ENCODE data around the gene METTL21C.

METTL21C gene

DNA sequence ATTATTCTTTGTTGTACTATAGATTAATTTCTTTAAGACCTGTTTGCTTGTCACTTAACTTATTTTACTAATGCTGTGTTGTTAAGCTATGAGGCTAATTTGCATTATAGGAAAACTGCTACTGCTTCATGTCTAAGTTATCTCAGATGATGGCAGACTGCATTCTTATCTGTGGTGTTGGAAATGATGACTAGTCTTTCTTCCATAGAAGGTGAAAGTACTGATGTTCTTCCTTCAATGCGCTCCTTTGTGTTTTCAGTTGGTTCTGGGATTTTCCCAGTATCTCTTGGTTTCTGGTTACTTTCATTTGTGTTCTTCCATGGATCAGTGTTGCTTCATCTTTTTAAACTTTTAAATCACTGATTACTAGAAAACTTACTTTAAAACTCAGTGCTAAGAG, 51.2 kb downstream of the METTL21C start:
- H3K36me3 ChIP-seq (ENCODE audit: control insufficient read depth in 1 of 2, insufficient read depth in 2 of 2, low read length in 2 of 2) = peaks cover 9 to 27% of the 10 kb centered on the region in 2 experiments
- no peaks in the 10 kb centered on the region for H3K79me2 ChIP-seq (ENCODE audit: control insufficient read depth, insufficient read depth, low read length, poor library complexity)
- no peak overlapping the region for H3K23ac ChIP-seq (ENCODE audit: low read length)
- no peak overlapping the region for H2AK5ac ChIP-seq (ENCODE audit: low read length)
- DNase-seq = no peak
- no peak overlapping the region for H4K12ac ChIP-seq (ENCODE audit: low read depth, low read length)
- no peak overlapping the region for H4K8ac ChIP-seq (ENCODE audit: low read depth, low read length)
- no peak overlapping the region for H3K18ac ChIP-seq (ENCODE audit: low read length)
- H3K27ac ChIP-seq (ENCODE audit: low read depth, low read length) = no peak overlapping the region
- no peak overlapping the region for H2BK12ac ChIP-seq (ENCODE audit: low read length)
- H3K9me3 ChIP-seq (ENCODE audit: insufficient read depth, low read depth, low read length) = no peaks in the 10 kb centered on the region
- H3K79me1 ChIP-seq (ENCODE audit: low read length) = no peaks in the 10 kb centered on the region
- no peak overlapping the region for H2BK120ac ChIP-seq (ENCODE audit: insufficient read depth, low read length, poor library complexity)
- no peak overlapping the region for H3K4me3 ChIP-seq (ENCODE audit: low read depth, low read length)
- H3K9ac ChIP-seq (ENCODE audit: low read length) = no peak overlapping the region
- H3K4ac ChIP-seq (ENCODE audit: low read depth, low read length) = no peak overlapping the region
- no peak overlapping the region for H2AFZ ChIP-seq (ENCODE audit: insufficient read depth, low read length, poor library complexity)
- no peak overlapping the region for H3K4me2 ChIP-seq (ENCODE audit: low read length)
- H3K4me1 ChIP-seq (ENCODE audit: control insufficient read depth in 1 of 2, insufficient read depth in 2 of 2, low read length in 2 of 2) = no peaks in the 10 kb centered on the region
- no peak overlapping the region for H3K14ac ChIP-seq (ENCODE audit: low read length)
- no peaks in the 10 kb centered on the region for H3K27me3 ChIP-seq (ENCODE audit: insufficient read depth, low read length)
- no peak overlapping the region for H4K91ac ChIP-seq (ENCODE audit: low read depth, low read length)
- WGBS (ENCODE audit: extremely low coverage, insufficient coverage, insufficient read length) = no CpG with 5 or more reads among the region's 1 CpG
- no peak overlapping the region for H2BK5ac ChIP-seq (ENCODE audit: low read depth, low read length, poor library complexity)

DNA sequence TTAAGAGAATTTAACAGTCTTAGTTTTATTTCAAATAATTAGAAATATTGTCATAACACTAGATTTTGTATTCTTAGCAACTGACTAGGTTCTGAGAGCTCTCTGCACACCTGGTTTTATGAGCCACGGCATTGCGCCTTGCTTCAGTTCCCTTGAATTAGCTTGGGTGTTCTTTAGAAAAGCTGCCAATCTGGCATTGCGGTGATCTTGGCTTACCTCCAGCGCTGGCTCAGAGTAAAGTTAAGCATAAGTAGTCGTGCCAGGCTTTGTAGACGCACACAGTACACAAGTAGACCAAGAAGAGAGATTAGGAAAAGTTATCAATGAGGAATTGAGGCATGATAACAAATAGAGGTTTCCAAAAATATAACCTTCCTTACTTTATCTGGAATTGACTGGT, 52.4 kb downstream of the METTL21C start:
- no CpG with 5 or more reads among the region's 6 CpGs for WGBS (ENCODE audit: extremely low coverage, insufficient coverage, insufficient read length)
- no peak overlapping the region for H2BK12ac ChIP-seq (ENCODE audit: low read length)
- no peak overlapping the region for H2AK5ac ChIP-seq (ENCODE audit: low read length)
- H3K14ac ChIP-seq (ENCODE audit: low read length) = no peak overlapping the region
- no peak overlapping the region for H3K4me3 ChIP-seq (ENCODE audit: low read depth, low read length)
- H3K9ac ChIP-seq (ENCODE audit: low read length) = no peak overlapping the region
- H3K27ac ChIP-seq (ENCODE audit: low read depth, low read length) = no peak overlapping the region
- no peaks in the 10 kb centered on the region for H3K9me3 ChIP-seq (ENCODE audit: insufficient read depth, low read depth, low read length)
- H3K79me2 ChIP-seq (ENCODE audit: control insufficient read depth, insufficient read depth, low read length, poor library complexity) = no peaks in the 10 kb centered on the region
- H3K4me2 ChIP-seq (ENCODE audit: low read length) = no peak overlapping the region
- no peak for DNase-seq
- no peak overlapping the region for H3K18ac ChIP-seq (ENCODE audit: low read length)
- H3K79me1 ChIP-seq (ENCODE audit: low read length) = no peaks in the 10 kb centered on the region
- no peak overlapping the region for H2BK5ac ChIP-seq (ENCODE audit: low read depth, low read length, poor library complexity)
- no peak overlapping the region for H4K91ac ChIP-seq (ENCODE audit: low read depth, low read length)
- no peak overlapping the region for H3K23ac ChIP-seq (ENCODE audit: low read length)
- no peak overlapping the region for H4K12ac ChIP-seq (ENCODE audit: low read depth, low read length)
- no peak overlapping the region for H2BK120ac ChIP-seq (ENCODE audit: insufficient read depth, low read length, poor library complexity)
- no peaks in the 10 kb centered on the region for H3K4me1 ChIP-seq (ENCODE audit: control insufficient read depth in 1 of 2, insufficient read depth in 2 of 2, low read length in 2 of 2)
- H2AFZ ChIP-seq (ENCODE audit: insufficient read depth, low read length, poor library complexity) = no peak overlapping the region
- H3K27me3 ChIP-seq (ENCODE audit: insufficient read depth, low read length) = no peaks in the 10 kb centered on the region
- H3K4ac ChIP-seq (ENCODE audit: low read depth, low read length) = no peak overlapping the region
- peaks cover 8 to 28% of the 10 kb centered on the region in 2 experiments for H3K36me3 ChIP-seq (ENCODE audit: control insufficient read depth in 1 of 2, insufficient read depth in 2 of 2, low read length in 2 of 2)
- H4K8ac ChIP-seq (ENCODE audit: low read depth, low read length) = no peak overlapping the region

DNA sequence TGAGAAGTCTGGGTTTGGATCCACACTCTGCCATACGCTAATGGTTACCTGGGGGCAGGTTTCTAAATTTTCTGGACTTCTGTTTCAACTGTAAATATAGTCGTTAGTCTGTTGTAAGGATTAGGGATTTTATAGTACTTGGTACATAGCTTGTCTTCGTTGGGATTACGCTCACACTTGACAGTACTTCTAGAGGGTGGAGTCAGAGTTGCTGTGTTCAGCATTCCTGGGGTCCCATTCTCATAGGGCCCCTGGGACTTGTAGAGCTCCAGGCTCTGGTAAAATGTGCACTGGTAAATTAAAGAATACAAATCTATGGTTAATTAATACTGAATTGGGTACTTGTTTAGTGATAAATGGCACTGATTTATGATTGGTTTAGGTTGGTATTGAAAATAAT, 52.8 kb downstream of the METTL21C start:
- Histone ChIP-seq H3K4ac (ENCODE audit: low read depth, low read length) (no peak overlapping the region), H2AFZ (ENCODE audit: insufficient read depth, low read length, poor library complexity) (no peak overlapping the region), H3K9ac (ENCODE audit: low read length) (no peak overlapping the region), H3K4me1 (ENCODE audit: control insufficient read depth in 1 of 2, insufficient read depth in 2 of 2, low read length in 2 of 2) (no peaks in the 10 kb centered on the region), H3K18ac (ENCODE audit: low read length) (no peak overlapping the region), H3K79me2 (ENCODE audit: control insufficient read depth, insufficient read depth, low read length, poor library complexity) (no peaks in the 10 kb centered on the region), H3K23ac (ENCODE audit: low read length) (no peak overlapping the region), H4K8ac (ENCODE audit: low read depth, low read length) (no peak overlapping the region), H4K12ac (ENCODE audit: low read depth, low read length) (no peak overlapping the region), H3K27me3 (ENCODE audit: insufficient read depth, low read length) (no peaks in the 10 kb centered on the region), H3K36me3 (ENCODE audit: control insufficient read depth in 1 of 2, insufficient read depth in 2 of 2, low read length in 2 of 2) (peaks cover 9 to 28% of the 10 kb centered on the region in 2 experiments), H2BK12ac (ENCODE audit: low read length) (no peak overlapping the region), H3K4me3 (ENCODE audit: low read depth, low read length) (no peak overlapping the region), H2AK5ac (ENCODE audit: low read length) (no peak overlapping the region), H3K4me2 (ENCODE audit: low read length) (no peak overlapping the region), H3K79me1 (ENCODE audit: low read length) (no peaks in the 10 kb centered on the region), H4K91ac (ENCODE audit: low read depth, low read length) (no peak overlapping the region), H2BK120ac (ENCODE audit: insufficient read depth, low read length, poor library complexity) (no peak overlapping the region), H3K14ac (ENCODE audit: low read length) (no peak overlapping the region), H2BK5ac (ENCODE audit: low read depth, low read length, poor library complexity) (no peak overlapping the region), H3K27ac (ENCODE audit: low read depth, low read length) (no peak overlapping the region), H3K9me3 (ENCODE audit: insufficient read depth, low read depth, low read length) (no peaks in the 10 kb centered on the region)
- WGBS (ENCODE audit: extremely low coverage, insufficient coverage, insufficient read length) = no CpG with 5 or more reads among the region's 4 CpGs
- DNase-seq = no peak

DNA sequence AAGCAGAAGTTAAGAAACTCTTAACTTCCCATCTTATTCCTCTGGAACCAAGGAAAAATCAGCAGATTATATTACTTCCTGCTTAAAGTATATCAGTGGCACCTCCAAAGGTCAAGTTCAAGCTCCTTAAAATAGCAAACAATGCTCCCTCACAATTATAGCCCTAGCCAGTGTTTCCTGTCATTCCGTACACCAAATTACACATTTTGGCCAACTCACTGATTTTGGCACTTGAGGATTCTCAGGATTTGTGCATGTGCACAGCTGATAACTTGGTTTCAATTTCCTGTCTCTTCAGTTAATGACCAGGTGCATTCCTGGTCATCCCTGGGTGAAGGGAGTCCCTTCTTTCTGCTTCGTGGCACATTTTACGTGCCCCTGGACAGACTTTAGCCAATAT, 56.1 kb downstream of the METTL21C start:
- H3K27ac ChIP-seq (ENCODE audit: low read depth, low read length) = no peak overlapping the region
- no peaks in the 10 kb centered on the region for H3K27me3 ChIP-seq (ENCODE audit: insufficient read depth, low read length)
- H2BK120ac ChIP-seq (ENCODE audit: insufficient read depth, low read length, poor library complexity) = no peak overlapping the region
- no peak overlapping the region for H3K4me3 ChIP-seq (ENCODE audit: low read depth, low read length)
- no peaks in the 10 kb centered on the region for H3K9me3 ChIP-seq (ENCODE audit: insufficient read depth, low read depth, low read length)
- no peak overlapping the region for H2BK5ac ChIP-seq (ENCODE audit: low read depth, low read length, poor library complexity)
- no CpG with 5 or more reads among the region's 3 CpGs for WGBS (ENCODE audit: extremely low coverage, insufficient coverage, insufficient read length)
- no peaks in the 10 kb centered on the region for H3K79me1 ChIP-seq (ENCODE audit: low read length)
- no peaks in the 10 kb centered on the region for H3K79me2 ChIP-seq (ENCODE audit: control insufficient read depth, insufficient read depth, low read length, poor library complexity)
- H4K12ac ChIP-seq (ENCODE audit: low read depth, low read length) = no peak overlapping the region
- H4K8ac ChIP-seq (ENCODE audit: low read depth, low read length) = no peak overlapping the region
- no peak overlapping the region for H2AFZ ChIP-seq (ENCODE audit: insufficient read depth, low read length, poor library complexity)
- DNase-seq = no peak
- H2BK12ac ChIP-seq (ENCODE audit: low read length) = no peak overlapping the region
- no peak overlapping the region for H3K23ac ChIP-seq (ENCODE audit: low read length)
- no peak overlapping the region for H3K14ac ChIP-seq (ENCODE audit: low read length)
- H3K4me1 ChIP-seq (ENCODE audit: control insufficient read depth in 1 of 2, insufficient read depth in 2 of 2, low read length in 2 of 2) = no peaks in the 10 kb centered on the region
- no peak overlapping the region for H3K4me2 ChIP-seq (ENCODE audit: low read length)
- no peak overlapping the region for H3K9ac ChIP-seq (ENCODE audit: low read length)
- no peak overlapping the region for H3K18ac ChIP-seq (ENCODE audit: low read length)
- H4K91ac ChIP-seq (ENCODE audit: low read depth, low read length) = no peak overlapping the region
- no peak overlapping the region for H2AK5ac ChIP-seq (ENCODE audit: low read length)
- peaks cover 9 to 33% of the 10 kb centered on the region in 2 experiments for H3K36me3 ChIP-seq (ENCODE audit: control insufficient read depth in 1 of 2, insufficient read depth in 2 of 2, low read length in 2 of 2)
- H3K4ac ChIP-seq (ENCODE audit: low read depth, low read length) = no peak overlapping the region

All from trophoblast cell (in vitro differentiated cells and primary cell).